KOPT-K1 (cell line): ENCODE results near the gene ARMC6.

Experiments used
- H3K27ac ChIP-seq: fragments of 200-600 bp; sonication (generic); 2 replicates; pipeline ENCODE4 v1.5.1; 2016; ENCODE audit warnings: antibody characterized with exemption, mild to moderate bottlenecking, low read depth, low read length; ENCODE audit not compliant: poor library complexity, severe bottlenecking
- H3K36me3 ChIP-seq: fragments of 200-600 bp; sonication (generic); 2 replicates; pipeline ENCODE4 v1.5.1; 2017; ENCODE audit warnings: antibody characterized with exemption, mild to moderate bottlenecking, low read length, moderate library complexity; ENCODE audit not compliant: insufficient read depth
- H3K9me3 ChIP-seq: fragments of 200-600 bp; sonication (generic); 2 replicates; pipeline ENCODE4 v1.5.1; 2017; ENCODE audit warnings: antibody characterized with exemption, low read length, mild to moderate bottlenecking; ENCODE audit not compliant: insufficient read depth, poor library complexity, severe bottlenecking

The ARMC6 gene

GRCh38 chr19:19034204-19034624 lies 811 bp downstream of the ARMC6 start:
- Histone ChIP-seq H3K36me3 (peaks cover 66% of the 10 kb centered on the region), H3K27ac (peak overlapping the region; percentile 98), H3K9me3 (peaks cover 8% of the 10 kb centered on the region)

- H3K9me3 ChIP-seq: peaks cover 8% of the 10 kb centered on the region
- H3K27ac ChIP-seq: peak overlapping the region; percentile 24
- H3K36me3 ChIP-seq: peaks cover 74% of the 10 kb centered on the region
Observed at GRCh38 chr19:19039901-19040300, 6.5 kb downstream of the ARMC6 start.

DNA sequence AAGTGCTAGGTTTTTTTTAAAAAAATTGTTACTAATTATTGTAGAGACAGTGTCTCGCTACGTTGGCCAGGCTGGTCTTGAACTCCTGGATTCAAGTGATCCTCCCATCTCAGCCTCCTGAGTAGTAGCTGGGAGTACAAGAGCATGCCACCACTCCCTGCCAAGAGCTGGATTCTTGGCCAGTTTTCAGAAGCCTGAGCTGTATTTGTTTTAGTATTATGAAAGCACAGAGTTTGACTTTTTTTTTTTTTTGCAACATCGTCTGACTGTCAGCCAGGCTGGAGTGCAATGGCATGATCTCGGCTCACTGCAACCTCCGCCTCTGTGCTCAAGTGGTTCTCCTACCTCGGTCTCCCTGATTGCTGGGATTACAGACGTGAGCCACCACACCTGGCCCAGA lies 7.0 kb downstream of the ARMC6 start:
- Histone ChIP-seq H3K36me3 (peaks cover 75% of the 10 kb centered on the region), H3K9me3 (peaks cover 8% of the 10 kb centered on the region), H3K27ac (no peak overlapping the region)

GRCh38 chr19:19042732-19043280 lies 9.4 kb downstream of the ARMC6 start:
- Histone ChIP-seq H3K27ac (no peak overlapping the region), H3K36me3 (peaks cover 73% of the 10 kb centered on the region), H3K9me3 (peaks cover 2% of the 10 kb centered on the region)

DNA sequence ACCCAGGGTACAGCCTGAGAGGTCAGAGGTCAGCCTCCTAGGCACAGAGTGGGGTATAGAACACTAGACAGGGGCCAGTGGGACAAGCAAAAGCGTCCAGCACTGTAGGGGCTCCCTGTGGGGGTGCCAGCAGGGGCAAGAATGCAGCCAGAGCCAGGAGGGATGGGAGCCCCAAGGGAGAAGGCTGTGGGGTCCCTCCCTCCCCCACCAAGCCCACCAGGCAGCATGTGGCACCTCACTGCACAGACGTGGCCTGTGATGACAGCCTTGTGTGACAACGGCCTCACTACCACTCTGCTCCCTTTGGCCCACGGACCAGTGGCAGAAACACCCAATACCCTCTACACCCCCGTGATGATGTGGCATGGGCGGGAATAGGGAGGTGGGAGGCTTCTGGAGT lies 10.1 kb downstream of the ARMC6 start:
- peaks cover 73% of the 10 kb centered on the region for H3K36me3 ChIP-seq
- no peaks in the 10 kb centered on the region for H3K9me3 ChIP-seq
- no peak overlapping the region for H3K27ac ChIP-seq

DNA sequence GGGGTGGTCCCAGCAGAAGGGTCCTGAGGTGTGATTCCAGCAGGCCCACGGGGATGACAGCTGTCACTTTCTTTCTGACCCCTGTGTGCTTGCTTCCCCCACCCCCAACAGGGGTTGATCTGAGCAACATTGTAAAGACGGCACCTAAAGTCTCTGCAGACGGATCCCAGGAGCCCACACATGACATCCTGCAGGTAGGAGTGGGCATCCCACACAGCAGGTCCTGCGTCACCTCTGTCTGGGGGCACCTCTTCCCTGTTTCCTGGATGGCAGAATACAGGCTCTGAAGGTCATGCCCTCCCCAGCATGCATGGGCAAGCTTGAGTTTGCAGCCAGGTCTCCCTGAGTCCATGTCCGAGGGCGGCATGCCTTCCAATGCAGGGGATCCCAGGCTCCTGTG lies 10.5 kb downstream of the ARMC6 start:
- H3K27ac ChIP-seq: no peak overlapping the region
- H3K36me3 ChIP-seq: peaks cover 73% of the 10 kb centered on the region
- H3K9me3 ChIP-seq: no peaks in the 10 kb centered on the region

- no peak overlapping the region for H3K27ac ChIP-seq
- H3K36me3 ChIP-seq: peaks cover 96% of the 10 kb centered on the region
- H3K9me3 ChIP-seq: no peaks in the 10 kb centered on the region
Observed at GRCh38 chr19:19049406-19049805, 16.0 kb downstream of the ARMC6 start.

DNA sequence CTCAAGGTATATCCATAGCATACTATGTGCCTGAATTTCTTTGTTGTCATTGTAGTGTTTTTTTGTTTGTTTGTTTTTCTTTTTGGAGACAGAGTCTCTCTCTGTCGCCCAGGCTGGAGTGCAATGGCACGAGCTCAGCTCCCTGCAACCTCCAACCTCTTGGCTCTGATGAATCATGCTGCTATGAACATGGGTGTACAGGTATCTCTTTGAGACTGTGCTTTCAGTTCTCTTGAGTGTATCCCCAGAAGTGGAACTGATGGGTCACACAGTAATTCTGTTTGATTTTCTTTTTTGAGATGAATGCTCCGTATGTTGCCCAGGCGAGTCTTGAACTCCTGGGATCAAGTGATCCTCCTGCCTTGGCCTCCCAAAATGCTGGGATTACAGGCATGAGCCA lies 16.7 kb downstream of the ARMC6 start:
- Histone ChIP-seq H3K27ac (no peak overlapping the region), H3K9me3 (no peaks in the 10 kb centered on the region), H3K36me3 (peaks cover 96% of the 10 kb centered on the region)

DNA sequence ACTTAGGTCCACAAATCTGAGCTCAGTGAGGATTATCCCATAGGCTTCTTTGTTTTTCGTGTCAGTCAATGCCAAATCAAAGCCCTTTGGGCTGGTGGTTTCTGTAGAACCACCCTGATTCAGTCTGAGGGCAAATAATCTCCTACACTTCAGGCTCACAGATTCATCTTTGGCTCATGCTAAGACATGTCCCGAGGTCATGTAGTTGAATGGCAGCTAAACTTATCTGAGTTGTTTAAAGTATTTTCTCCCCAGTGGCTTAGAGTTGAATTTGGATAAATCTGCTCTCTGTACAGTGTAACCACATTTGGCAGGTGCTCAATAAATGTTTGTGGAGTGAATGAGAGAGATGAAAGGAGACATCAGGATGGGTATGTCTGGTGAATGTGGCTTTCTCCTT lies 17.3 kb downstream of the ARMC6 start:
- H3K36me3 ChIP-seq: peaks cover 99% of the 10 kb centered on the region
- no peaks in the 10 kb centered on the region for H3K9me3 ChIP-seq
- no peak overlapping the region for H3K27ac ChIP-seq

GRCh38 chr19:19051478-19052213 lies 18.2 kb downstream of the ARMC6 start:
- peaks cover 99% of the 10 kb centered on the region for H3K36me3 ChIP-seq
- no peak overlapping the region for H3K27ac ChIP-seq

GRCh38 chr19:19052921-19053320 lies 19.5 kb downstream of the ARMC6 start:
- H3K9me3 ChIP-seq: no peaks in the 10 kb centered on the region

More at GRCh38 chr19:19051478-19052213, 18.2 kb downstream of the ARMC6 start:
- no peaks in the 10 kb centered on the region for H3K9me3 ChIP-seq

DNA sequence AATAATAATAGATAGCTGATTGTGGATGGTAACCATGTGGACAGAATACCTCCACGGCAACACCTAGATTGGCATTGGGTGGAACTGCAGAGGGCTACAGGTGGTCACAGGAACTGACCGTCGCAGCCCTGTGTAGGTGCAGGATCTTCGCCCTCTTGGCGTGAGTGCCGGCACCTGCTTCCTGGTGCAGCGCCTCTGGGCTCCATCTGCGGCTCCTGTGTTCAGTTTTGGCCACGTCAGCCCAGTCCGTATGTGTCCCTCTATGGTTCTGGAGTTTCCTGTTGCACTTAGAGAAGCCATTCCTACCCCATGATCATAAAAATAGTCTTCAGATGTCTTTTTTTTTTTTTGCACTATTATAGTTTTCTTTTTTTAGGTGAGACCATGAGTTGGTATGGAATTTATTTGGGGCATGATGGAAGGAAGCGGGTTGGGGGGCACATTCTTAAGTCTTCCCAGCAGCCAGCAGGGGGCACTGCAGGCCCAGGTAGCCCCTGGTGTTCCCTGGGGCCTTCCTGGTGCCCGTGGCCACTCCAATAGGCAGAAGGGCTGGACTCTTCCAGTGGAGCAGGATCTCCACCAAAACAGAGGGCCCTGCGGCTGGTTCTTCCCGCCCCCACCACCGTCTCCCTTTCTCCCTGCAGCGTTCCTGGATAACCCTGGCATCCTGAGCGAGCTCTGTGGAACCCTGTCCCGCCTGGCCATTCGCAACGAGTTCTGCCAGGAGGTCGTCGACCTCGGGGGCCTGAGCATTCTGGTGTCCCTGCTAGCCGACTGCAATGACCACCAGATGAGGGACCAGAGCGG lies 20.3 kb downstream of the ARMC6 start:
- H3K36me3 ChIP-seq: peaks cover 99% of the 10 kb centered on the region

More at GRCh38 chr19:19052921-19053320, 19.5 kb downstream of the ARMC6 start:
- Histone ChIP-seq H3K36me3 (peaks cover 99% of the 10 kb centered on the region), H3K27ac (no peak overlapping the region)

GRCh38 chr19:19054315-19054938 lies 21.0 kb downstream of the ARMC6 start:
- H3K27ac ChIP-seq: no peak overlapping the region
- peaks cover 98% of the 10 kb centered on the region for H3K36me3 ChIP-seq
- no peaks in the 10 kb centered on the region for H3K9me3 ChIP-seq

More for the DNA sequence above, 20.3 kb downstream of the ARMC6 start:
- Histone ChIP-seq H3K27ac (no peak overlapping the region), H3K9me3 (no peaks in the 10 kb centered on the region)

GRCh38 chr19:19054939-19055440 lies 21.6 kb downstream of the ARMC6 start:
- H3K9me3 ChIP-seq: no peaks in the 10 kb centered on the region
- no peak overlapping the region for H3K27ac ChIP-seq
- peaks cover 98% of the 10 kb centered on the region for H3K36me3 ChIP-seq

- H3K36me3 ChIP-seq: peaks cover 94% of the 10 kb centered on the region
- no peak overlapping the region for H3K27ac ChIP-seq
- no peaks in the 10 kb centered on the region for H3K9me3 ChIP-seq
Observed at GRCh38 chr19:19055701-19056100, 22.3 kb downstream of the ARMC6 start.
